Endothelial cell of umbilical vein (primary cell): Measurements from ENCODE around the gene PLEKHG3. TPM values are rescaled to one million over a fixed set of nuclear protein-coding genes. Genes with fewer than 3 reads are reported as not detected.

Experiments used
- BruUV-seq: library from RNA; stranded (reverse); fragments of 400-500 nt; replicated peaks from 2 replicates; lab custom pipeline; 2021; lab: Mats Ljungman, UMichigan
- CTCF ChIA-PET: fragments of 300-600, 350-600 bp; sonication (Branson Sonifier 250); formaldehyde crosslinking; loops from one replicate; lab custom pipeline; 2021; ENCODE audit warnings: antibody characterized with exemption, inconsistent platforms; lab: Charles Lee
- POLR2A ChIA-PET: fragments of 300-600, 350-600 bp; sonication (Branson Sonifier 250); formaldehyde crosslinking; loops from one replicate; lab custom pipeline; 2021; ENCODE audit warnings: antibody characterized with exemption, inconsistent platforms; lab: Charles Lee
- DNase-seq: peaks from one replicate; pipeline ENCODE4 v3.0.0-alpha.2; 2011; ENCODE audit warnings: low read depth, low spot score
- FAIRE-seq: peaks from 2 replicates; lab custom pipeline; 2011; peaks lifted over from hg19 to GRCh38; lab: Jason Lieb, UNC
- H2AFZ ChIP-seq: 2 replicates; pipeline ENCODE4 v1.6.0; 2012; ENCODE audit warnings: low read depth, low read length, control low read depth, inconsistent platforms
- H3K27ac ChIP-seq: 2 replicates; pipeline ENCODE4 v1.5.1; 2011; ENCODE audit warnings: low read depth, mild to moderate bottlenecking, control low read depth, low read length, moderate library complexity; ENCODE audit not compliant: insufficient read depth
- H3K27me3 ChIP-seq, 2 experiments: 2 replicates each; pipeline versions ENCODE4 v1.6.0 to v1.6.1; 2011; ENCODE audit warnings: low read length in 2 of 2, mixed read lengths in 1 of 2; ENCODE audit not compliant: control insufficient read depth in 2 of 2, insufficient read depth in 2 of 2
- H3K36me3 ChIP-seq, 2 experiments: 2 replicates in 1 of 2; 3 replicates in 1 of 2; pipeline ENCODE4 v1.5.1; 2011; ENCODE audit warnings: low read length in 2 of 2, mild to moderate bottlenecking in 1 of 2, moderate library complexity in 1 of 2; ENCODE audit not compliant: control insufficient read depth in 2 of 2, insufficient read depth in 2 of 2; ENCODE audit errors: extremely low read depth in 1 of 2
- H3K4me1 ChIP-seq: 3 replicates; pipeline ENCODE4 v1.5.1; 2011; ENCODE audit warnings: mild to moderate bottlenecking, low read length; ENCODE audit not compliant: control insufficient read depth, insufficient read depth; ENCODE audit errors: extremely low read depth
- H3K4me2 ChIP-seq: 2 replicates; pipeline ENCODE4 v1.6.1; 2011; ENCODE audit warnings: low read length, control low read depth, mixed read lengths; ENCODE audit not compliant: insufficient read depth
- H3K4me3 ChIP-seq, 3 experiments: fragments of 200-600 bp in 1 of 3; sonication (generic), shearing (Covaris generic) in 1 of 3; replicated peaks in 1 of 3; 2 replicates each; pipeline ENCODE4 v1.5.1; 2011 to 2016; ENCODE audit warnings: control low read depth in 3 of 3, low read length in 3 of 3, mild to moderate bottlenecking in 2 of 3, inconsistent platforms in 1 of 3, low read depth in 1 of 3, moderate library complexity in 1 of 3; ENCODE audit not compliant: insufficient read depth in 1 of 3
- H3K79me2 ChIP-seq: 2 replicates; pipeline ENCODE4 v1.6.0; 2012; ENCODE audit warnings: low read length, inconsistent platforms; ENCODE audit not compliant: control insufficient read depth, insufficient read depth
- H3K9ac ChIP-seq: replicated peaks from 2 replicates; pipeline ENCODE3; 2011; ENCODE audit warnings: low read length, control low read depth; ENCODE audit not compliant: insufficient read depth; ENCODE audit errors: extremely low read depth
- H3K9me1 ChIP-seq: replicated peaks from 3 replicates; pipeline ENCODE4 v1.6.0; 2011; ENCODE audit warnings: mild to moderate bottlenecking, low read length; ENCODE audit not compliant: control insufficient read depth, insufficient read depth; ENCODE audit errors: extremely low read depth
- H3K9me3 ChIP-seq: replicated peaks from 2 replicates; pipeline ENCODE4 v1.5.1; 2012; ENCODE audit warnings: low read length, inconsistent platforms; ENCODE audit not compliant: control insufficient read depth, insufficient read depth
- H4K20me1 ChIP-seq: replicated peaks from 2 replicates; pipeline ENCODE3; 2011; ENCODE audit warnings: mild to moderate bottlenecking, low read length; ENCODE audit not compliant: control insufficient read depth, insufficient read depth; ENCODE audit errors: extremely low read depth
- EZH2 ChIP-seq: IDR thresholded peaks from 2 replicates; pipeline ENCODE4 v1.6.1; 2012; ENCODE audit warnings: borderline replicate concordance, low read depth, mild to moderate bottlenecking, moderate library complexity, low read length, inconsistent platforms; ENCODE audit not compliant: severe bottlenecking
- FOS ChIP-seq: IDR thresholded peaks from 2 replicates; pipeline ENCODE4 v1.6.1; 2011; ENCODE audit warnings: mild to moderate bottlenecking, low read length, moderate library complexity, borderline replicate concordance; ENCODE audit not compliant: insufficient read depth
- GATA2 ChIP-seq: IDR thresholded peaks from 2 replicates; pipeline ENCODE4 v1.7.0; 2011; ENCODE audit warnings: low read depth, mild to moderate bottlenecking, moderate library complexity, mixed read lengths, low read length; ENCODE audit not compliant: insufficient read length, insufficient read depth
- JUN ChIP-seq: IDR thresholded peaks from 2 replicates; pipeline ENCODE4 v1.6.1; 2011; ENCODE audit warnings: borderline replicate concordance, low read depth; ENCODE audit not compliant: insufficient read length, insufficient read depth
- MYC ChIP-seq: IDR thresholded peaks from one replicate; pipeline ENCODE4 v1.6.1; 2011; ENCODE audit warnings: mild to moderate bottlenecking, low read depth, low read length
- POLR2A ChIP-seq: IDR thresholded peaks from 2 replicates; pipeline ENCODE4 v1.6.1; 2012; ENCODE audit warnings: low read depth, mild to moderate bottlenecking, control low read depth, low read length
- POLR2AphosphoS5 ChIP-seq: IDR thresholded peaks from 2 replicates; pipeline ENCODE4 v1.6.1; 2012; ENCODE audit warnings: low read depth, mild to moderate bottlenecking, control low read depth, low read length, moderate library complexity; ENCODE audit not compliant: insufficient read depth
- dilution Hi-C: fragments of 300-500 bp; cut with MboI; formaldehyde crosslinking; loops from one replicate; pipeline ENCODE4 v1.15.0; 2019; ENCODE audit warnings: low sequenced_read_pairs; ENCODE audit not compliant: extremely low pct_ligation_motif_present
- intact Hi-C: fragments of 100-400 bp; cut with micrococcal nuclease; formaldehyde crosslinking; loops from one replicate; pipeline ENCODE4 v1.10.0; 2022
- polyA plus RNA-seq, 4 experiments: library from polyadenylated mRNA; depleted of rRNA in 3 of 4; stranded (reverse) in 3 of 4; unstranded in 1 of 4; fragments of >200 nt; gene quantifications; 2 replicates each; pipeline versions ENCODE4 v1.2.1 to v1.2.3, GENCODE V29; 2011 to 2012; ENCODE audit warnings: missing spikeins in 1 of 4
- total RNA-seq: library from RNA; stranded (reverse); gene quantifications from 2 replicates; pipeline ENCODE4 v1.2.3, GENCODE V29; 2021
- TF ChIP-seq, protein P1 (sequence below), 2 donors: IDR thresholded peaks; 1 replicate in 1 of 2; 2 replicates in 1 of 2; pipeline ENCODE4 v1.5.1; 2011; ENCODE audit warnings: low read length in 2 of 2, mild to moderate bottlenecking in 2 of 2, moderate library complexity in 2 of 2, control low read depth in 1 of 2, inconsistent platforms in 1 of 2, low read depth in 1 of 2; ENCODE audit not compliant: insufficient read depth in 1 of 2; ENCODE audit errors: extremely low read depth in 1 of 2
- TF ChIP-seq, protein P2 (sequence below): IDR thresholded peaks from 2 replicates; pipeline ENCODE4 v1.6.1; 2011; ENCODE audit not compliant: insufficient read depth, insufficient read length

Gene PLEKHG3
- total and polyA plus RNA-seq, 2 donors (not counting 3 experiments of a cell fraction or from before 2014, with no cell fraction given), result 6.6 to 8.0 TPM

DNA sequence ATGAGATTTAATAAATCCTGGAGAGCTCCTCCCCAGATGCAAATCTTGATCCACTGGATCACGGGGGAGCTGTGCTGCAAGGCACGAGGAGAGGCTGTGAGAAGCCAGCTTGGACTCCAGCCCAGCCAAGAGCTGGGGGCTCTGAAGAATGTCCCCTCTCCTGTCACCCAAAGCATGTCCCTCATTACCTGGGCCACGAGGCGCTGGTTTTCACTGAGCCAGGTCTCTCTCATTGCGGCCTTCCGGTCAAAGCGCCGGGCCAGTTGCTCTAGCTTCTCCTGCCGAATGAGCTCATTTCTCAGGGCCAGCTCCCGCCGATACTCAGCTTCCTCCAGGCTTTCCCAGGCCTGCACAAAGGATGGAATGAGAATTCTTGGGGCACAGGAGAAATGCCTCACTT lies 92.1 kb downstream of the PLEKHG3 start:
- intact Hi-C loops (no loop called here), dilution Hi-C loops (no loop called here)
- POLR2A ChIA-PET, result no interaction called here
- Histone ChIP-seq H3K9me1 (no peaks in the 10 kb centered on the region), H3K36me3 (no peaks in the 10 kb centered on the region), H3K9ac (no peak overlapping the region), H3K4me3 (no peak overlapping the region), H3K4me2 (no peak overlapping the region), H3K27me3 (peaks cover 0 to 4% of the 10 kb centered on the region in 2 experiments), H3K4me1 (no peaks in the 10 kb centered on the region), H3K79me2 (no peaks in the 10 kb centered on the region), H3K9me3 (no peaks in the 10 kb centered on the region), H3K27ac (no peak overlapping the region), H2AFZ (no peak overlapping the region), H4K20me1 (no peaks in the 10 kb centered on the region)
- no TSS peak for BruUV-seq
- TF ChIP-seq POLR2A (no peak), FOS (no peak), MYC (no peak), GATA2 (no peak), EZH2 (no peak), POLR2AphosphoS5 (no peak), JUN (no peak)
- TF ChIP-seq, protein P1, sequence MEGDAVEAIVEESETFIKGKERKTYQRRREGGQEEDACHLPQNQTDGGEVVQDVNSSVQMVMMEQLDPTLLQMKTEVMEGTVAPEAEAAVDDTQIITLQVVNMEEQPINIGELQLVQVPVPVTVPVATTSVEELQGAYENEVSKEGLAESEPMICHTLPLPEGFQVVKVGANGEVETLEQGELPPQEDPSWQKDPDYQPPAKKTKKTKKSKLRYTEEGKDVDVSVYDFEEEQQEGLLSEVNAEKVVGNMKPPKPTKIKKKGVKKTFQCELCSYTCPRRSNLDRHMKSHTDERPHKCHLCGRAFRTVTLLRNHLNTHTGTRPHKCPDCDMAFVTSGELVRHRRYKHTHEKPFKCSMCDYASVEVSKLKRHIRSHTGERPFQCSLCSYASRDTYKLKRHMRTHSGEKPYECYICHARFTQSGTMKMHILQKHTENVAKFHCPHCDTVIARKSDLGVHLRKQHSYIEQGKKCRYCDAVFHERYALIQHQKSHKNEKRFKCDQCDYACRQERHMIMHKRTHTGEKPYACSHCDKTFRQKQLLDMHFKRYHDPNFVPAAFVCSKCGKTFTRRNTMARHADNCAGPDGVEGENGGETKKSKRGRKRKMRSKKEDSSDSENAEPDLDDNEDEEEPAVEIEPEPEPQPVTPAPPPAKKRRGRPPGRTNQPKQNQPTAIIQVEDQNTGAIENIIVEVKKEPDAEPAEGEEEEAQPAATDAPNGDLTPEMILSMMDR (IDR thresholded peaks at IDR 0.05; ENCODE audit: extremely low read depth in 1 of 2, insufficient read depth in 1 of 2, low read depth in 1 of 2, low read length in 2 of 2), result no peak
- TF ChIP-seq, protein P2, sequence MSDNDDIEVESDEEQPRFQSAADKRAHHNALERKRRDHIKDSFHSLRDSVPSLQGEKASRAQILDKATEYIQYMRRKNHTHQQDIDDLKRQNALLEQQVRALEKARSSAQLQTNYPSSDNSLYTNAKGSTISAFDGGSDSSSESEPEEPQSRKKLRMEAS, result no peak
- FAIRE-seq (no peak), DNase-seq (no peak)
- CTCF ChIA-PET, result interaction anchor here (1.0 to 1.7 kb wide), 3 partner anchors 27 to 191 kb away, joined by 3 to 4 read pairs (median 3); partner anchors contain the start of gene FNTB
